ENCODE results near the gene C3orf52.
A peak's percentile ranks its signal among the peaks of the same experiment; 100 is the strongest.

The C3orf52 gene

DNA sequence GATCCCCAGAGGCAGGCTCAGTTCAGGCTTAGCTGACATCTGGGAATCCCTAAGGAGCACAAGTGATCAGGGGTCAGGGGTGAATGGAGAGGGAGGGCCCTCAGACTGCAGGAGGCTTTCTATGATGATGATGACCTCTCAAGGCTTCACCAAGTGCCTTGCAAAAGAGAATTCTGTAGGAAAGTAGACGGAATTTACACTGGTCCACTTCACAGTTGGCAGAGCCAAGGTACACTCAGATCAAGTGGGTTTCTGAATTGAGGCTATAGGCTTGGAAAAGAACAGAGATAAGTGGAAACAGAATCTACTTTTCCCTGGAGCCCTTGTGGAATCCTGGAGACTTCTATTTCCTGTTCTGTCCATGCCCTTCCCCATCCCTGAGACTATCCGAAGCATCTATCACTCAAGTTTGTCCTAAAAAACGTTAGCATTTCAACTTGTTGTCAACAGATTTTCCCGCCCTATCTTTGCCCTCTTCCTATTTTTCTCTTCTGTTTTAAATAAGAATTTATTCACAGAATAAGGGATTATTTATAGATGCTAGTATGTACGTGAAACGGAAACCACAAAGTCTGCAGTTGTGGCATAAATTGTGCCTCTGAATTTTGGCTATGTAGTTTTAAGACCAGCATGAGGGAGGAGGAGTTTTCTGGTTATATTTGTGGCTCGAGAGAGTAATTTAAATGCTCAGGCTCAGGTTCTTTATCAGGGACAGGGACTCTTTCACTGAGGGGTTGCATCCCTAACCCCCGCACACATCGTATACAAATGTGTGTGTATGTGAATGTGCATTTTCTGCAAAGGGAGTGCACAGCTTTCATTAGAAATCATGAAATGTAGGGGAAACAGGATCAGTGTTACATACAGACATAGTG, 34.0 kb downstream of the C3orf52 start:
- DNase-seq (ENCODE audit: low read depth in 2 of 2): no peak

DNA sequence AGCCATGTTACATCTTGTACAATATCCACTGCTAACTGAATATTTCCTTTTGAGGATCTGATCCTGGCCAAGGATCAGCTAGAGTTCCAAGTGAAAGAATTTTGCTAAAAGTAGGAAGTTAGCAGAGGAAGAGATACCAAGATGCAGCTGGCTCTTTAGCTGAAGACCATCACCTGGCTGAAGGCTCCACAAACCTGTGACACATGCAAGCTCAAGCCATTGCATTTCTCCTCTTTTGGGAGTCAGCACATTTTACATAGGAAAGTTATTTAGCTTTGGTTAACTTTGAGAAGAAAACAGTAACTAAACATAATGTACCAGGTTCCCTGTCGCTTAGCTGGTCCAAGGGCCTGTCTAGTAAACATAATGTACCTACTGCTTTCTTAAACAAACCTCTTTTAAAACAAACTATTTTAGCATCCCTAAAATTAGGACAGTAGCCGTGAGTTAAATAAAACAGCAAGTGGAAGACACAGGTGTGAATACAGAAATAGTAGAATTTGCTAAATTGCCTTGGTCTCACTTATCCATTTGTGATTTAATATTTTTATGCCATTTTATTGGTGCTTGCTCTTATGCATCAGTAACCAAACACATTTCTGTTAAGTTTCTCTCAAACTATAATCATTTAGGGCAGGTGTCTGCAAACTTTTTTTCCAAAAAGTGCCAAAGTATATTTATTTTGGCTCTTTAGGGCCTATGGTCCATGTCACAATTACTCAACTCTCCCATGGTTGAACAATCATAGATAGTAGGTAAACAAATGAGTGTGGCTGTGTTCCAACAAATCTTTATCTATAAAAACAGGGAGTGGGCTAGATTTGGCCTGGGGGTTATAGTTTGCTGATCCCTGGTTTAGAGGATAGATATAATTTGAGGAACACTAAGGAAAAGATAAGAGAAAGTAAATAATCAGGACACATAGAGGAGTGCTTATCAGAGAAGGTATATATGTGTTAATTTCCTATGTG, 35.7 kb downstream of the C3orf52 start:
- DNase-seq (ENCODE audit: low read depth in 2 of 2): no peak

DNA sequence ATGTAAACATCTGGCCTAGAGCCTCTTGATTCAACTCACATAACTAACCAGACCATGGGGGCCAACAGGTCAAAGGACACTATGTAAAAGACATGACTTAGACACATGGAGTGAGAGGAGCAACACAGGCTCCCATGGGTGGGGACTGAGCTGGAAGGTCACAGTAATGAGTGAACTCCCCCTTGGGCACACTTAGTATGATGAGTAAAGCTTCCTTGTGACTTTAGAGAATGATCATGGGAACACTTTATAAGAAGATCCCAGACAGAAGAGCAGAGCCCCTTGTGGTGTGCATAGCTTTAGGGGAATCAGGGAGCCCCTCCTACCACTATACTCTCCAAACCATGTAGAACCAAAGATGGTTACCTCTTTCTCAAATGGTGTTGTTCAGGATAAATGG, 36.7 kb downstream of the C3orf52 start:
- no peak for DNase-seq (ENCODE audit: low read depth in 2 of 2)

DNA sequence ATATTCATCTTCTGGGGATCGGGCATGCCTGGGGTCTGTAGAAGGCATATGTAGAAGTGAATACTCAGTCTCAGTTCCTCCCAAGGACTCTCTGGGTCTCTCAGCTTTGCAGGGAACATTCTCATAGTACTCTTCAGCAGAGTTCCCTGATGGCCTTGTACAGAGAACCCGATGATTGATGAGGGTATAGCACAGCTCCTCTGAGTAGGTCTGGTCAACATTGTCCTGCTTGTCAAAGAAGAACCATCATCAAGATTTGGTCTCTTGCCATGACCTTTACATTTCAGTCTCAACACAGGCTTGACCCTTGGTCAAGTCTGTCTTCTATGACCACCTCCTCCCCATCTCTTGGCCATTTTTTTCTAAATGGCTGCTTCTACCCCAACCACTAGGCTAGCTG, 37.4 kb downstream of the C3orf52 start:
- DNase-seq (ENCODE audit: low read depth in 2 of 2): no peak

DNA sequence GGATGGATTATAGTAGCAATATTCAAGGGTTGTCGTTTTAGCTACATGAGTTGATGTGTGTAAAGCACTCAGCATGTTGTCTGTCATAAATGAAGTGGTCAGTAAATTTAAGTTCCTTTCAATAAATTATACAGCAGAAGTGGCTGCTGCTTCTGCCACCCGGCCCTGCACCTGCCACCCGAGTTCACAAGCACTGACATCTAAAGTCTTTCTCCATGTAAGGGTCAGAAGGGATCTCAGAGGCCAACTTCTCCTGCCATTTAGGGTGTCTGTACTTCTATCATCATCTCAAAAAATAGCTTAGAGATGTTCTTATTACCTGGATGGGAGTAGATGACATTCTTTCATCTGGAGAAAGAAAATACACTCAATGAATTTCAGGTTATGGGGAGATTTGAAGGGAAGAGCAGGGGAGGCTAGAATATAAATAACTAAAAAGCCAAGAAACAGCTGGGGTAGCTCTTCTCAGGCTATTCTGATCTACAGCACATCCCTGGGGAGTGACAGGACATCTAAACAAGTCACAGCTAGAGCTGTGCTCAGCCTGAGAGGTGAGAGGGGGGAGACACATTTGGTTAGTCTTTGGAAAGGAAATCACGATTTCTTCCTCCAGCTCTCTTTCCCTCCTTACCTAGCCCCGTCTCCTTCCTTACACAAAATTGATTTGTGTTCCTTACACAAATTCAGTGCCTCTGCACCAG, 38.9 kb downstream of the C3orf52 start:
- DNase-seq (ENCODE audit: low read depth in 2 of 2): no peak

DNA sequence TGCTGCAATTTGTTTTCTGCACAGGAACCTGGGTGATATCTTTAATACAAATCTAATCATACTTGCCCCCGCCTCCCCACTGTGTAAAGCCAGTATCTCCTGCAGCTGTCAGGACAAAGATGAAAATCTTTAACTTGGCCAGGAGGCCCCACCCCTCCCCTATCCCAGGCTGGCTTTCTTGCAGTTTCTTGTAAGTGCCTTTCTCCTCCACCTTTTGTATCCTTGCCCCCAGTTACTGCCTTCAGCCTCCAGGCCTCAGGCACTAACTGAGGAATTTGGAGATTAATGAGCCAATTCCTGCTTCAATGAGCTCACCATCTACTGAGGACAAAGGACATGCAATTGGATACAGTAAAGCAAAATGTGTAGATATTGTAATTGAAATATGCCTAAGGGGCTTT, 40.3 kb downstream of the C3orf52 start:
- no peak for DNase-seq (ENCODE audit: low read depth in 2 of 2)

DNA sequence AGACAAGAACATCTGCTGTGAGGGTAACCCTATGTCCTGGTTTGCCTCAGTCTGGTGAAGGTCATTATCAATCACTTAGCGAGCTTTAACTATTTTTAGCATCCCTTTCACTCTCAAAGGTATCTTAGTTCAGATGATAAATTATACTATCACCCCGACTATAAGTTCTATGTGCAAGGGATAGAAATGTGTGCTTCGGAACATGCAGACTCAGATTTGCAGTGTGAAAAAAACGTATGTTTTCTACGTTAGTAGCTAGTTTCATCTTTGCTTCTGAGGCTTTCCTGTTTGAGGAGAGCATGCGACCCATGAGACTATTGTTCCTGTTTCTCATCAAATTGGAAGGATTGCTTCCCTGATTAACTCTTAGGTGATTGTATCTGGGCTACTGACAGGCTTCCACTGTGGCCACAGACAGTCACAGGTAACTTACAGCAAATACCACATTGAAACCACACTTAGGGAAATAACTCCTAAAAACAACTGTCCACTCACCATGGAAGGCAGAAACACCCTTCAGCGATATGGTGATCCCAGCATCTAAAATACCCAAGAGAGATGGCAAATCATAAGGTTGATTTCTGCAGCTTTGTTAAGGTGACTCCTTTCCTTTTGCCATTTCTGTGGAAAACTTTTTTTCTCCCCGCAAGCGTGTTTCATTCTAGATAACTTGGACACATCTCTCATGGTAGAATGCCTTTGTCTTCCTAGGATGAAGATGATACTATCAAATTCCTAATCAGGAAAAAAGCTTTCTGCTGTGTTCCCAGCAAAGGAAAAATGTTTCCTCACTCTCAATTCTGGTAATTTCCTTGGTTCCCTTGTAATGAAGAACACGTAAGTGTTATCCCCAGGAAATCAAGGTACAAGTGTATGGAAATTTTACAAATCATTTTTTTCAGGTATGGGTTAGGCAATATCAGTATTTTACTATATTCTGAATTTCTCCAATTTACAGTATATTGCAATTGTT, 41.6 kb downstream of the C3orf52 start:
- no peak for DNase-seq (ENCODE audit: low read depth in 2 of 2)

DNA sequence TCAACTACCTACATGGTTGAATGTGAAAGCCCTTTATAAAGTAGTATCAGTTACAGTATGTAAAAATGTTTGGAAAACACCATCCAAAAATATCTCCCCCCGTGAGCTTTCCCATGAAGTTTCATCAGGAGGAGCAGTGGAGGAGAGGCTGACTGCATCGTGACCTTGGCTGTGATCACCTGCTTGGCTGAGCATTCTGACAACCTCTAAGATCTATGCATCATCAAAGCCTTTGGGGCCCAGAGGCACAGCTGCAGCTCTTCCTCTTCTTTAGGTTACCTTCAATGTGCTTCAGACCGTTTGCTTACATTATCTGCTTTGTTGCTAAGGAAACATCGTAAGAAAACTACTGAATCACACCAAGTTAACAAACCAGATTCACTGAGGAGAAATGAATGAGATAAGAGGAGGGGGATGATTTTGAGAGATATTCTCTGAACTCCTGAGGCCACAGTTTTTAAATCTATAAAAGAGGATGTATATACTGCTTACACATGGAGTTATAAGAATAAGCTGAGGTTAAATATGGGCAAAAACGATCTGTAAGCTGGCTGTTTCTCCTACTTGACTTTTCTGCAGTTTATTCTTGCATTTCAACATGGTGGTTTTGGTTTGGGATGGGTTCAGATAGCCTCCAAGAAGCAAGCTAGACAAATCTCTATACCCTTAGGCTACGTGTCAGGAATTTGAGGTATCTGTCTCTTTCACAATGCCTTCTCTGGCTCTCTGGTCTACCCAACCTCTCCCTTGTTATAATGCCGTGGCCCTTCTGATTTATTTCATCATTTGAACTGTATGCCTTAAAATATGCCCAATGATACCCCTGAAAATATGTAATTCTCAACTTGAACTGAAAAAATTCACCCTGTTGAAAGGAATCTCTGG, 42.9 kb downstream of the C3orf52 start:
- peak in 1 of 2 donors; percentile 24 for DNase-seq (ENCODE audit: low read depth in 2 of 2)

DNA sequence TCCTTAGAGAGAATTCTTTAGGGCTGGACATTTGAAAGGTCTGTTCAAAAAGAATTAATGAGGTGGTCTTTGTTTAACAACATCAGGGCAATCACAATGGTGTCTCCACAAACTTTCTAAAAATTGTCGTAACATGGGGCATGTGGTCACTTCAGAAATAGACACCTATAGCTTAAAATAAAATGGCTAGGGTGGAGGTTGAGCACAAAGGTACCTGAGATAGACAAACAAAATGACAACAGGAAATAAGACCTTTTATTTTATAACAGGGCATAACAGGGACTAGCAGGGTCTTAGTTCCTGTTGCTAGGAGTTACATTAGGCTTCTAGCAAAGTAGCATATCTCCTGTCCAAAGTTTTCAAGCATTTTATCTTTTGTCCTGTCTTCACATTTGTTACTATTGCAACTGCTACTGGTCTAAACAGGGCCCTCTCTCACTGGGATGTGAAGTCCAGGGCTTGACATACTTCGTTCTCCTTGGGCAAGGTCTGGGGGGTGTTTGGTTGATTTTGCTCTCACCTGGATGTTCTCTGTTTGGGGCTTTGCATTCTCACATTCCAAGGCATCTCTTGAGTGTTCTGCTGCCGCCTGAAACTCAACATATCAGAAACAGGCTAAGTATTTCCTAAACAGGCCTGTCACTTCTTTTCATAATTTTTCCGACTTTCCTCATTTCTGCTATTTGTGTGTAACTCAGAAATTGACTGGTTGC, 43.9 kb downstream of the C3orf52 start:
- DNase-seq (ENCODE audit: low read depth in 2 of 2): no peak

DNA sequence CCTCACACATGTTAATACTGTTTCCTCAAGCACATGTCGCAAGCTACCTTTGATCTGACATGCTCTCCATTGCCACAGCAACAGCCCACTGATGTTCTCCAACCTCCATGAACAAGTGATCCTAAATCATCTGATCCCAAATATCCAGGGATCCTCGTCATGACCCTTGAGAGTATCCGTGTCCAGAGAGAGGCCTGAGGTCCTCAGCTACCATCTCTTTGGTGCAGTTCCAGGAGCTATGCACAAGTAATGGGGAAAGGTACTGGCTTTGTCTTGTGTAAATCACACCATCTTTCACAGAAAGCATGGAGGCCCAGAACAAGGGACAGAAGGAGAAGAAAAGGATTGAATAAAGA, 44.4 kb downstream of the C3orf52 start:
- no peak for DNase-seq (ENCODE audit: low read depth in 2 of 2)

DNA sequence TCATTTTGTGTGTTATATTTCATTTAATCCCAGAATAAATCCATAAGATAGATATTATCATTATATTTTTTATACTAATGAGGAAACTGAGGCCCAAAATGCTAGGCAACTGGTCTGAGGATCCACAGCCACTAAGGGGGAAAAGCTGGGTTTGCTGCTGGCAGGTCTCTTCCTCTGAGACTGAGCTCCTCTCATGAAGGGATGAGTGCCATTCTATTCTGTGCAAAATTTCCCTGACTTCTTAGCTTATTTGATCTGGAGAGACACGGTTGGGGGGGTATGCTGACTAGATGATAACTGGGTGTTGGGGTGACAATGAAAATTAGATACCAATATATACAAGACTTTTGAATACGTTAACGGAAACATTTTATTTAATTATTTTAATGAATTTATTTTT, 44.9 kb downstream of the C3orf52 start:
- DNase-seq (ENCODE audit: low read depth in 2 of 2): no peak

DNA sequence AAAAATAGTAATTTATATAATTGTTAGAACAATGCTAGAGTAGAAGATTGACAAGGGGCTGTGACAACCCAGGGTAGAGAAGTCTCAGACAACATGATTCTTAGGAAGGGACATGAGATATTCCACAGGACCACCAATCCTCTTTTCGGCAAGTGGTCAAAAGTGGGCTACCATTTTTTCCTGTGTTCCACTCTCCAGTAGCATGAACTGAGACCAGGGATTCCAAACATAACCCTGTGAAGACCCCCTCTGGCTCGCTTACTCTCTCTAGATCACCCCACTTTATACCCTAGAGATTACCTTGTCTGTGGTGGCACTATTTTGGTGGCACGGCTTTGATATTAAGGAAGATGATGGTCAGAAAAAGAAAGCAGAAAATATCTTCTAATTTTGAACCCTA, 45.9 kb downstream of the C3orf52 start:
- no peak for DNase-seq (ENCODE audit: low read depth in 2 of 2)

DNA sequence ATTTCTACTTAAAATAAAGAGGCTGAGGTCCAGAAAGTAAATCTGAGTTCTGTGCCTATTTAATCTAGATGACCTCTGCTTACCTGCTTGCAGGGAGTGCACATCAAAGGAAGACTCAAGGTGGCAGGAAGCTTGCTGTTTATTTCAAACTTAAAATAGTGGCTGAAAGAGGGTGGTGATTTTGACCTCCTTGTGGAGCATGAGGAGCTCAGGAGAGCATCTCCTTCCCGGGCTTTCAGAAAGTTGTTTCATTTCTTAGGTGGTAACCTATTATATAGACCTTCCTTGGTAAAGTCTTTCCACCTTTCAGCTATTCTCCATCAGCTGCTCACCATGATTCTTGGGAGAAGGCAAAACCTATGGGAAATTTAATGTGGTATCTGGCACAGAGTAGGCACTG, 46.4 kb downstream of the C3orf52 start:
- DNase-seq (ENCODE audit: low read depth in 2 of 2): no peak

DNA sequence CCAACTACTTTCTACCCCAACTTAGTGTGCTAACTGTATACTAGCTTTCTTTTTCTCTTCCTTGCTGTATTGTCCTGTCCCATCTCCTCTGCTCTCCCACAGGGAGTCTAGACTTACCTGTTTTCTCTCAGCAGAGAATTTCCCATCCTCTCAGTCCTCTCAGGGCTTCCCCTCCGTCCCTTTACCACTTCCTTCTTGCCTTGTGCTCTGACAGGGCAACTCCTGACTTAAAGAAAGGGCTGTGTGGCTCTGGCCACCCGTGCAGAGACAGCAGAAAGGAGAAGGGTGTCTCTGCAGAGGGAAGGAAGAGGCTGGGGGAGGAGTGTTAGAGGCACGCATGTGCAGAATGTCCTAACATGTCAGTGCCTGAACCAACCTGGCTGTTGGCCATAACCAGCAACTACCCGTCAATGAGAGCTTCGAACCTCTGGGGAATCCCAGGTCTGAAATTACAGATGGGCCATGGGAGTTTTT, 46.8 kb downstream of the C3orf52 start, which contains the start of gene GCSAM:
Gene GCSAM (minus strand): TSS at position 274 of the 474 bp plus-strand sequence. CDS start 128 bp downstream, at position 146.
- peak; percentile 36 to 54 for DNase-seq (ENCODE audit: low read depth in 2 of 2)

DNA sequence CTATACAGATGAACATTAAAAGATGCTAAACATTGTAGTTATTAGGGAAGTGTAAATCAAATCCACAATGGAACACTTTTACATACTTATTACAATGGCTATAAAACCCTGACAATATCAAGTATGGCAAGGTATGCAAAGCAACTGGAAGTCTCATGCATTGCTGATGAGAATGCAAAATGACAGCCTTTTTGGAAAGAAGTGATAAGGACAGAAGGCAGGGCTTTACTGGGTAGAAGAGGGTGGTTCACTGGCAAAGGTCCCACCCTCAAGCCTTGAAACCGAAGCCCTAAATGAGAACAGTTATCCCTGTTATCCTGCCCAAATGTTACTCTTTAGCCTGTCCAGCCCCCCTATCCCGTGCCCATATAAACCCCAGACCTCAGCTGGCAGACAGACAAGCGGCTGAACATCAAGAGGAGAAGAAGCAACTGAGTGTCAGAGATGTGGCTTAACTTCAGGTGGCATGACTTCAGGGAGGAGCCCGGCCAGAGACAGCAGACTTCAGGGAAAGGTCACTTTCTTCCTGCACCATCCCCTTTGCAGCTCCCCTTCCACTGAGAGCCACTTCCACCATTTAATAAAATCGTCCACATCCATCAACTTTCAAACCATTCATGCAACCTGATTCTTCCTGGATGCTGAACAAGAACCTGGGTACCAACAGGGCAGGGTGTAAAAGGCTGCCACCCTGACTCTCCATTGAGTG, 47.6 kb downstream of the C3orf52 start:
- DNase-seq (ENCODE audit: low read depth in 2 of 2): no peak

DNA sequence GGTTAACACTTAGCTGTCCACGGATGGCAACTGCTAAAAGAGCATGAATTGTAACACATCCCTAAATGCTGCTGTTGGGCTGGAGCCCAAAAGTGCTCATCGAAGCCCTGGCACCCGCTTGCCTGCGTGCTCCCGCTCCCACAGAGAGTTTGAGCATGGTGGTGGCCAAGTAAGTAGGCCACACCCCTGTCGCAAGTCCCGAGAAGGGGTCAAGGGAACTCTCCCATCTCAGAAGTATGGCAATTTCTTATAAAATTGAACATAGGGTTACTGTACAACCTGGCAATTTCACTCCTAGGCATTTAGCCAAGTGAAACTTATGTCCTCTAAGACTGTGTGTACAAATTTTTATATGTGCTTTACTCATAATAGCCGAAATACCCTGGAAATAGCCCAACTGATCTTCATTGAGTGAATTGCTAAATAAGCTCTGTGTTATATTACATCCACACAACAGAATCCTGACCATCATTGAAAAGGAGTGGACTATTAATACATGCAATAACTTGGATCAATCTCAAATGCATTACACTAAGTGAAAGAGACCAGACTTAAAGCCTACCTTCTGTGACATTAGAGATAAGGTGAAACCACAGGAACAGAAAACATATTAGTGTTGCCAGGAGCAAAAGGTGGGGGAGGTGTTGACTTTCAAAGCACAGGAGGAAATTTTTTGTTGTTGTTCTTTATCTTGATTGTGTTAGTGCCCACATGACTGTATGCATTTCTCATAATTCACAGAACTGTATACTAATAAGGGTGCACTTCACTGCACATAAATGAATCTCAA, 48.3 kb downstream of the C3orf52 start:
- no peak for DNase-seq (ENCODE audit: low read depth in 2 of 2)

DNA sequence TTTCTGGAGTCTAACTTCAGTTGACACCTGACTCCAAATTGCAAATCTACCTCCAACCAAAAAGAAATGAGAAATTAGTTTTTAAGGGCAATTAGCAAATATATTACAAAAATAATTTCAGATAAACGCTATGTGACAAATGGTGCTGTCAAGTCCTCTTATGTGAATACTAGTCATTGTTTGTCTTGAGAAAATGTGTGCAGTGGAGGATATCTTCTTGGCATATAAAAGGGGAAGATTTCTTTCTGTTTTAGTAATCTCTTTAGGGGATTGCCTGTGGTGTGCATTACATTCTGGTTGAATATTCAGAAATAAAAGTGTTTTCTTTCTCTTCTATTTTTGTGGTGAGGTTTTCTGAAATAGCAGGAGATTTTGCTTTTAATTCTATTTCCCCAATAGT, 49.9 kb downstream of the C3orf52 start:
- DNase-seq (ENCODE audit: low read depth in 2 of 2): no peak
